Measurements from ENCODE around the gene OSBPL1A. TPM values are rescaled to one million over a fixed set of nuclear protein-coding genes. Genes with fewer than 3 reads are reported as not detected.

Gene OSBPL1A
- total RNA-seq, 6 experiments from 2014 or later: 6.2 to 16.3 (median 13.7) TPM

DNA sequence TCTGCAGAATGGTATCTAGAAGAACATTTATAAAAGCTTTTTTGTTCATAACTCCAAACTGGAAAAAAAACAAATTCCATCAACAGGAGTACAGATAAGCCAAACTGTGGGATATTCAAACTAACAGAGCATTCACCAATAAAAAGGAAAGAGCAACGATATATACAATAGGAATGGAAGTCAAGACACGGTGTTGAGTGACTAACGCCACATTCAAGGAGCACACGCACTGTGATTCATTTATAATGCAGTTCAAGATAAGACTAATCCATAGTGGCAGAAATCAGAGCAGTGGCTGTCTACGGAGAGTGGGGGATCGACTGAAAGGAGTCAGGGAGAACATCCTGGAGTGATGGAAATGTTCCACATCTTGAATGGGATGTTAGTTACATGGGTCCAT lies 188.1 kb downstream of the OSBPL1A start:
- Mint-ChIP-seq H3K36me3 (ENCODE audit: low read depth) (no peaks in the 10 kb centered on the region), H3K4me3 (peak overlapping the region; percentile 34), H3K27me3 (ENCODE audit: insufficient read depth) (peaks cover 2% of the 10 kb centered on the region; the same call in 1 of the 2 replicates), H3K9me3 (no peaks in the 10 kb centered on the region), H3K27ac (no peak overlapping the region), H3K4me1 (ENCODE audit: low read depth) (peaks cover 41% of the 10 kb centered on the region)
- DNase-seq: peak; percentile 14
- no peak for TF ChIP-seq CTCF (IDR thresholded peaks at IDR 0.05)

DNA sequence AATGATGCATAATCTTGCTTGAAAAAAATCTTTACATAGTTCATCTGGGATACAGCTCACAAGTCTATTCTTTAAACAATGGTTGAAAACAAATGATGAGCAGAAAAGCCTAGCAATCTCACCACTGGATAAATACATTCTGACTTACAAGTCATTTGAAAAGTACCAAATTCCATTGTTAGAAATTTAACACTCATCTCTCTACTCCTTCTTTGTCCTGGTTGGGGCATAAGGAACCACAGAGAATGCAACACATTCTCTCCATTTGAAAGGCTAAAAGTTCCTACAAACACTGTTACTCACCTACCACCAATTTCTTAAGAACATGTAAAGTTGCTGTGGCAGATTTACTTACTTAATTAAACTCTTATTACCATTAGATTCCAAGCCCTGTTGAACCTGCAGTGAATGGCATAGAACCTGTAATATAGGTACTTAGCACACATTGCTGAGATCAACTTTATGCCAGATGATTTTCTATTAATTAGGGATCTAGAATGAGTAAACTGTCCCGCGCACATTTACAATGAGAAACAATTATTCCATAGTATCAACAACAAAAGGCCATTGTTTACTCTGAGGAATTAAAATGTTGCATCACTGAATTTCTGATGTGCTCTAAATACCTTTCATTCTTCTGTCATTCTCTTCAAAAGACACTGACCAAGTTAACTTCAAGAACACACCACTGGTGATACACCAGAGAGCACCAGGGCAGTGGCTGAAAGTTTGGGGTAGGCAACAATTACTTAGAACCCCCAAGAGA lies 189.2 kb downstream of the OSBPL1A start:
- TF ChIP-seq CTCF (IDR thresholded peaks at IDR 0.05): no peak
- Mint-ChIP-seq H3K27ac (no peak overlapping the region), H3K27me3 (ENCODE audit: insufficient read depth) (peaks cover 2% of the 10 kb centered on the region; the same call in 1 of the 2 replicates), H3K4me1 (ENCODE audit: low read depth) (peaks cover 30% of the 10 kb centered on the region), H3K4me3 (no peak overlapping the region), H3K9me3 (no peaks in the 10 kb centered on the region), H3K36me3 (ENCODE audit: low read depth) (no peaks in the 10 kb centered on the region)
- no peak for DNase-seq

GRCh38 chr18:24204904-24205303 lies 192.7 kb downstream of the OSBPL1A start:
- TF ChIP-seq CTCF (IDR thresholded peaks at IDR 0.05): no peak
- no peak for DNase-seq
- peaks cover 2% of the 10 kb centered on the region; the same call in 1 of the 2 replicates for H3K27me3 Mint-ChIP-seq (ENCODE audit: insufficient read depth)
- H3K36me3 Mint-ChIP-seq (ENCODE audit: low read depth): no peaks in the 10 kb centered on the region
- H3K4me3 Mint-ChIP-seq: no peak overlapping the region
- H3K4me1 Mint-ChIP-seq (ENCODE audit: low read depth): peaks cover 18% of the 10 kb centered on the region
- H3K27ac Mint-ChIP-seq: no peak overlapping the region
- H3K9me3 Mint-ChIP-seq: no peaks in the 10 kb centered on the region

- Mint-ChIP-seq H3K27ac (no peak overlapping the region), H3K27me3 (ENCODE audit: insufficient read depth) (peaks cover 3% of the 10 kb centered on the region; the same call in 1 of the 2 replicates), H3K4me1 (ENCODE audit: low read depth) (no peaks in the 10 kb centered on the region), H3K4me3 (no peak overlapping the region), H3K36me3 (ENCODE audit: low read depth) (no peaks in the 10 kb centered on the region), H3K9me3 (no peaks in the 10 kb centered on the region)
- no peak for TF ChIP-seq CTCF (IDR thresholded peaks at IDR 0.05)
- no peak for DNase-seq
Measured at GRCh38 chr18:24201699-24202687, 195.6 kb downstream of the OSBPL1A start.

DNA sequence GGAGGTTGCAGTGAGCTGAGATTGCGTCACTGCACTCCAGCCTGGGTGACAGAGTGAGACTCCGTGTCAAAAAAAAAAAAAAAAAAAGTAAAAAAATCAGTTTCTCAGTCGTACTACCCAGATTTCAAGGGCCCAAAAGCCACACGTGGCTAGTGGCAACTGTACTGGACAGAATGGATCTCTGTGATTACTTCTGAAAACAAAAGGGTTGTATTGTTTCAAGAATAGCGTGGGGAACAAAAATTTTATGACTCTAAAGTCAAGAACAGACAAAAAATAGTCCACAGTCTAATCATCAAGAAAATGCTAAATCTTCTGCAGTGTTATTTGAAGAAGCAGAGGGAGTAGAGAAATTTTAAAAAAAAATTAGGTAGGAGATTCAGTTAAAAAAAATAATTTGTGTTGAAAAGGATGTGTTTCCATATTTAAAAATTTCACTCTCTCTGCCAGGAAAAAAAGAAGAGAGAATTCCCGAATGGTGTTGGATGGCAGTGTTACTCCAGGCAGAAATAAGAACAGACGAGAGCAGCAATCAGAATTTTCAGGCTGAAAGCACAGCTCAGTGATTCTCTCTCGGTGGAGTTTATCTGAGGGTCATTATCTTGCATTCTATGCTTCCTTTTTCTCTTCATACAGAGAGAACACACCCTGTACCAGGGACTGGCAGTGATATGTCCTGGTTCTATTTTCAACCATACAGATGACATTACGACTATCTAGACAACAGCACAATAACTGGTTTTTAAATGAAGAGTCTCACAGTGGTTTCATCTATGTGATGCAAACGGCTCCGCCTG lies 196.9 kb downstream of the OSBPL1A start:
- no peaks in the 10 kb centered on the region for H3K9me3 Mint-ChIP-seq
- H3K4me1 Mint-ChIP-seq (ENCODE audit: low read depth): no peaks in the 10 kb centered on the region
- no peak overlapping the region for H3K27ac Mint-ChIP-seq
- no peaks in the 10 kb centered on the region for H3K36me3 Mint-ChIP-seq (ENCODE audit: low read depth)
- no peak overlapping the region for H3K4me3 Mint-ChIP-seq
- no peak for TF ChIP-seq CTCF (IDR thresholded peaks at IDR 0.05)
- H3K27me3 Mint-ChIP-seq (ENCODE audit: insufficient read depth): peaks cover 3% of the 10 kb centered on the region; the same call in 1 of the 2 replicates
- no peak for DNase-seq

All from HFFc6 (cell line).